Myocyte (in vitro differentiated cells): ENCODE results near the gene CELSR2. TPM values are rescaled to one million over a fixed set of nuclear protein-coding genes. Genes with fewer than 3 reads are reported as not detected.
"Not testable (repeated sequence)": the region's sequence is repeated elsewhere in the genome, so short reads cannot be mapped to it uniquely, and the experiment has no call there.

Source experiments
- DNase-seq: peaks from one replicate; pipeline ENCODE4 v3.0.0-alpha.2; 2012; ENCODE audit warnings: low read depth
- total RNA-seq: library from RNA; depleted of rRNA; stranded (reverse); fragments of >200 nt; gene quantifications from 2 replicates; pipeline ENCODE4 v1.2.3, GENCODE V29; 2014

The CELSR2 gene
- total RNA-seq, 1 donor from 2014 or later: 0.43 TPM

- no peak for DNase-seq
These were observed 51.4 kb downstream of the CELSR2 start for GRCh38 chr1:109300650-109301151.

DNA sequence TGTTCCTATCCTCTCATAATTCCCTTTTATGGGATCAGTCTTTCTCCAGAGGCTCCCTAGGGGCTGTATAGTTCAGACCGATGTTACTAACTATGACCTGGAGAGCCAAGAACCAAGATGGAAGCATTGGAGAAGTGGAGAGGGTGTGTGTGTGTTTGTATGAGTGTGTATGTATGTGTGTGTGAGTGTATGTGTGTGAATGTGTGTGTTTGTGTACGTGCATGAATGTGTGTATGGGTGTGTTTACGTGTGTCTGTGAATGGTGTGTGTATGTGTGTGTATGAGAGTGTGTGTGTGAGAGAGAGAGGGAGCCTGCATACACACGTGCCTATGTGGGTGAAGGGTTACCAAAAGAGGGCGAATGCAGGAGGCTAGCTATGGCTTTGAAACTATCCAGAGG is 52.5 kb downstream of the CELSR2 start:
- DNase-seq: no peak

DNA sequence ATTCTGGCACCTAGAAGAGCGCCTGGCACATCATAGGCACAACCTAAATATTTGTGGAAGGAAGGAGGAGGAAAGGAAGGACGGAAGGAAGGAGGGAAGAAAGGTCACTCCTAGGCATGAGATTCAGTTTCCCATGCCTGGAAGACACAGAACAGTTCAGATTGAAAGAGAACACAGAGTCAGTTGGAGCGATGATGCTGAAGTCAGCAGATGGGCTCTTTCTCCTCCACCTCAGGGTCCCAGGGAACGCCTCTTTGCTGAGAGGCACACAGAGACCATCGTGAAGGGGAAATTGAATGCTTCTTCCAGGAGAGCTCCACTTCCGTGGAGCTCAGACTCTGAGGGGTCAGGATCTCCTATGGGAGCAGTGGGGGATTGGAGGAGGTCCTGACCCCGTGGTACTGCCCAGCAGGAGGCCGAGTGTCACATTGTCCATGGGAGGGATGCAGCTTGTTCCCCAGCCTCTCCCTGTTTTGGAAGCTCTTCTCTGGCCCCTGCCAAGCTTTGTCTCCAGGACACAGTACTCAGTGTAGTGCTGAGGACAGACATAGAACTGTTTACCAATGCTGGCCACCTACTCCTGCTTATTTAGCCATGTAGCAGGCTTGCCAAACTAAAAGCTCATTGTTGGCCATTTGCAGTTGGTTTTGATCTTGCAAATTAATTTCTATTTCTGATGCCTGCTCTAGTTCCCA is 55.0 kb downstream of the CELSR2 start:
- DNase-seq: no peak

DNA sequence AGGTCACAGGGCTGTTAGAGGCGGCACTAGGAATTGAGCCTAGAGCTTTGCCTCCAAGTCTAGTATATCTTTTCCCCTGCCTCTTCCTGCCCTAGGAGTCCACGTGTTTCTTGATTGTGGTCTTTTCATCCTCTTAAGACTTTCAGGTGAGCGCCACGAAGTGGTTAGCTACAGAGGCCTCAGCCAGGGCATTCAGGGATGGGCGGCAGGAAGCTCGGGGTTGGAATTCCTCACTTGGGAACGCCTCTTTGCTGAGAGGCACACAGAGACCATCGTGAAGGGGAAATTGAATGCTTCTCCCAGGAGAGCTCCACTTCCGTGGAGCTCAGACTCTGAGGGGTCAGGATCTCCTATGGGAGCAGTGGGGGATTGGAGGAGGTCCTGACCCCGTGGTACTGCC is 56.7 kb downstream of the CELSR2 start:
- not testable (repeated sequence) for DNase-seq

- peak; percentile 56 for DNase-seq
These were observed 57.5 kb downstream of the CELSR2 start, which contains the start of gene MYBPHL for GRCh38 chr1:109306832-109307273. Gene MYBPHL, minus strand, starts transcription at chr1:109307011. Its CDS starts 20 bp downstream, at chr1:109306991.

DNA sequence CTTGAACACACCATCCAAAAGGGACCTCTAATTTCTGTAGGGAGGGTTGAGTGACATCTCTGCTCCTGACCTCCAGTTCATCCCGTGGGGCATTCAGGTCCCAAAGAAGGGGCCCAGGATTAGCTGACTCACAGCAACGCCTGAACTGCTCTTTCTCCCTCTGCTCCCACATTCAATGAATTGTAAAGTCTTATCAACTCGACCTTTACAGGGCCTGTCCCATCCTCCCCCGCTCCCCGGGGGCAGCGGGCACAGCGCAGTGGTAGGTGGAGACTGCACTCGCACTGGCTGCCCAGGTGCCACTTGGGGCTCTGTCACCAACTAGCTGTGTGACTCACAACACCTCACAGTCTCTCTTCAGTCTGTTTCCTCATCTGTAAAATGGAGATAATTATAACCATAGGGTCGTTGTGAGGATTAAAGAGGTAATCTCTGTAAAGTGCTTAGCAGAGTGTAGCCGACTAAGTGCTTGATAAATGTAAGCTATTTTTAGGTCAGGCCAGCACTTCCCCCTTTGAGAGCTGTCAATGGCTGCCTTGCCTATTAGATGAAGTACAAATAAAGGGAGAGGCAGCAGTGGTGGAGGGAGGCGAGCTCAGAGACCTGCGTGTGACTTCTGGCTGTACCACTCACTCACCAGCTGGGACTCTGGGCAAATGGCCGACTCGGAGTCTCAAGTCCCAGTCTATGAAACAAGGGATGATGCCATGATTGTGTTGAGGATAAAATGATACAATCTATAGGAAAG is 58.1 kb downstream of the CELSR2 start:
- peak; percentile 63 for DNase-seq

- DNase-seq: no peak
These were observed 60.0 kb downstream of the CELSR2 start for GRCh38 chr1:109309347-109309746.

- peak; percentile 73 for DNase-seq
These were observed 62.9 kb downstream of the CELSR2 start for GRCh38 chr1:109312246-109312645.

DNA sequence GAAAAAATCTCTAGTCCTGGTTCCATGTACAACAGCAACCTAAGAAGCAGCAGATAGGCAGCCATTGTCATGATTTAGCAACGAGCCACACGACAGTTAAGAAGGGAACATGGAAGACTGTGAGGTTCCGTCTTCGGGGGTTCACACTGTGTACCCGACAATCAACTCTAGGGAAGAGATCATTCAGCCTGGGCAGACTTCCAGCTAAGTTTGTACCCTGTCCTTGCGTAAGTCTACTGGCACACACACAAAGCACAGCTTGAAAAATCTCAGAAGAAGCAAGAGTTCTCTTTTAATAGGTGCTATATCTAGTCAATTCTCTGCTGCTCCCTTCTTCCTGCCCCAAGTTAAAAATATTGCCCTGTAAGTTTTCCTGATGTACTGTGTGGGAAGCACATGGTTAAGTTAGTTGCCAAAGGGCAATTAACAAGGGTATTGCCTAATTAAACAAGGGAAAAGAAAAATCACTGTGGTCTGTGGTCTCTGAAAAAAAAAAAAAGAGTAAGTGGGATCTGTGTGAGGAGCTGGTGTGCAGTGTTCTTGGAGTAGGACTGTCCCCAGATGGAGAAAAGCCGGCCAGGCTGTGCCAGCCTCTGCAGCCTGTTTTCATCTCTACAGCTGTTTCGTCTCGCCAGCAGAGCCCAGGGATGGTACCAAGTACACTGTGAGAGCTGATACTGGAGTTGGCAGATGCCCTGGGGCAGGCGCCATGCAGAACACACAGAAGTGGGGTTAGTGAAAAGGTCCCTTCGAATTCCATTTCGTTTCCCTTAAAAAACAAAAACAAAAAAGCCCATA is 63.8 kb downstream of the CELSR2 start:
- DNase-seq: peak; percentile 69

DNA sequence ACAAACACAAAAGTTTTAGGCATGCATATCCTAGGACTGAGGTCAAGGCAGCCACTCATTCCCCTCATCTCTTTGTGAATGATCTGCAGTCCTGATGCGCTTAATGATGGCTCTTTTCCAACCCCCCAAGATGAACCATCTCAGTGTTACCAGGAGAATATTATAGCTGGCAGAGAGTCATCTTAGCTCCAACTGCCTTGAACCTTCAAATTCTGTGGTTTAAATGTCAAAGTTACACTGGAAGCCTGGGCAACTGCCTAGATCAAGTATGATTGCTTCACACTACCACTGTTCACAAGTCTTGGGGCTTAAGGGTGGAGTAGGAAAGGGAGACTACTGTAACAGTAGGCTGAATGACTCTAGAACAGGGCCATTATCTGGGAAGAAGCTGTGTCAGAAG is 65.5 kb downstream of the CELSR2 start:
- peak; percentile 54 for DNase-seq

DNA sequence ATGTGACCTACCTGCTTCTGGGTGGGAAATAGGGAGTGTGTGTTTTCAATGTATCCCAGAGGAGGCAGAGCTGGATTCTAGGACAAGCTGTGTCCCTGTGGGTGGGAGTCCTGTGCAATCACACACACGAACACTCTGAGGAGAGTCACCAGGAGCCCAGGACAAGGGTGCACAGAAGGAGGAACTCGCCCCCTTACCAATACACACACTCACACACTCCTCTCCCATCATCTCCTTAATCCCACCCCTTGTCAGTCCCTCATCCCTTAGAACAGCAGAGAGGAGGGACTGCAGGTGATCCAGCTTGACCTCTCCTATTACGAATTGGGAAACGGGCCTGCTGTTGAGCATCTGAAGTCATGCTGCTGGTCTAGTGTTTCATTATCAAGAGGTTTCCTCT is 65.9 kb downstream of the CELSR2 start:
- DNase-seq: no peak

DNA sequence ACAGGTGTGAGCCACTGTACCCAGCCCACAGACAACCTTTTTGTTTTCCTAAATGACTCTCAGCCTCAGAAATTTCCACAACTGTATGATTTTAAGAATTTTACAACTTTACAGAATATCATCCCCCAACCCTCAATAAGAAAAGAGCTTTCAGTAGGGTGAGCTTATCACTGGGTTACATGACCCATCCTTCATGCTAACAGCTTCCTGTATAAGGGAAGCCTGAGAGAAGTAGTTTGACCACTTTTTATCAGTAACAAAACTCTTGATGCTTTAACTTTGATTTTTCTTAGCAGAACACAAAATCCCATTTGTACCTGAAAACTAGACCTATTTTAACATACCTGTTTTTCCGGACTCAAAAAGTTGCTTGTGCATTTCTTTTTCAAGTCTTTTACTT is 67.2 kb downstream of the CELSR2 start:
- DNase-seq: no peak

DNA sequence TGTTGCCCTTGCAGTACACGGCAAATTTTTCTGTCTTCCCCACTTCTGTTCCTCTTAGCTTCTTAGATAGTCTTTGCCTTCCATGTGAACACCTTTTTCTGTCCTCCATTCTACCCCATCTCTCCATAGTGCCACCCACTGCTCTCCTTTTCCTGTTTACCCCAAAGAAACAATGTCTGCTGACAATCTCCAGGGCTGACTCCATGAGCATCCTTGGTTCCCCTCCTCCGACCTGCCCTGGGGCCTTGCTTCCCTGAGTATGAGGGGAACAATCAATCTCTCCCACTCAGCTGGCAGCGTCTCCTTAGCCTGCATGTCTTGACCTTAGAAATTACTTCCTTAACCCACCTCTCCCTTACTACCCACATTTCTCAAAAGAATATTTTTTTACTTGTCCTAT is 69.8 kb downstream of the CELSR2 start:
- DNase-seq: no peak

DNA sequence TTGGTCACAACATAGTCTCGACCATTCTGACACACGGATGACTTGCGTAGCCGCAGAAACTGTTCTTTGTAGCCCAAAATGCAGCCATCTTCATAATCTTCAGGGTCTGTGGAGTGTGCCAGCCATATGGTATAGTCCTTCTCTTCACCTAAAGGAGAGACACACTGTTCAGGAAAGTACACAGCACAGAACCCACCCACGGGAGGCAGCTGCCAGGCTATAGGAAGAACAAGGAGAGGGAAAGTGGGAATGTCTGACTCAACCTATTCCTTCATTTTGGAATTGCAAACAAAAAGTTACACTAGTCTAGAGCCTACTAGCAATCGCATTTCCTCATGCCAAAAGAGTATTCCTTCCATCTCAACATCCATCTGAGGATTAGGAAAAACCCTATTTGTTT is 73.6 kb downstream of the CELSR2 start:
- DNase-seq: no peak

Other genes starting within 250 kb of the CELSR2 start
- 20.0 and 20.2 TPM in 2 replicates for gene WDR47, start 207.4 kb upstream of the CELSR2 start, total RNA-seq
- gene TAF13, start 173.5 kb upstream of the CELSR2 start, total RNA-seq: 83.4 and 93.5 TPM in 2 replicates
- 30.5 and 34.3 TPM in 2 replicates for gene TMEM167B, start 158.8 kb upstream of the CELSR2 start, total RNA-seq
- gene ELAPOR1, start 135.4 kb upstream of the CELSR2 start, total RNA-seq: 0.21 and 0.80 TPM in 2 replicates
- gene SARS1, start 35.6 kb upstream of the CELSR2 start, total RNA-seq: 146 and 160 TPM in 2 replicates
- 3.6 and 4.0 TPM in 2 replicates for gene PSRC1, start 33.6 kb downstream of the CELSR2 start, total RNA-seq
- gene MYBPHL, start 57.5 kb downstream of the CELSR2 start, total RNA-seq: 1.1 TPM in 1 of 2 replicates, not detected in the other
- gene SORT1, start 148.4 kb downstream of the CELSR2 start, total RNA-seq: 61.8 and 69.7 TPM in 2 replicates
- 58.4 and 72.8 TPM in 2 replicates for gene PSMA5, start 176.9 kb downstream of the CELSR2 start, total RNA-seq
- 14.7 and 15.8 TPM in 2 replicates for gene SYPL2, start 217.0 kb downstream of the CELSR2 start, total RNA-seq
- 6.1 and 6.7 TPM in 2 replicates for gene ATXN7L2, start 234.4 kb downstream of the CELSR2 start, total RNA-seq
- 3.9 and 6.1 TPM in 2 replicates for gene CYB561D1, start 244.6 kb downstream of the CELSR2 start, total RNA-seq